Ascending aorta (tissue), 2 donors: ENCODE data around the gene CD244. TPM values are rescaled to one million over a fixed set of nuclear protein-coding genes. Genes with fewer than 3 reads are reported as not detected.

ENCODE experiments used
- DNase-seq, 2 donors: peaks; one replicate each; pipeline ENCODE4 v3.0.0-alpha.2; 2019; ENCODE audit warnings: low spot score in 2 of 2
- H3K27ac ChIP-seq, 2 donors: fragments of 200-600 bp; sonication (generic); one replicate each; pipeline ENCODE4 v1.5.1; 2016 to 2017; ENCODE audit warnings: mild to moderate bottlenecking in 1 of 2
- H3K27me3 ChIP-seq: fragments of 200-600 bp; sonication (generic); one replicate; pipeline ENCODE4 v1.5.1; 2017
- H3K36me3 ChIP-seq, 2 donors: fragments of 200-600 bp; sonication (generic); one replicate each; pipeline ENCODE4 v1.5.1; 2016
- H3K4me1 ChIP-seq, 2 donors: fragments of 200-600 bp; sonication (generic); one replicate each; pipeline ENCODE4 v1.5.1; 2016 to 2017; ENCODE audit warnings: mild to moderate bottlenecking in 1 of 2
- H3K4me3 ChIP-seq, 2 donors: fragments of 200-600 bp; sonication (generic); one replicate each; pipeline ENCODE4 v1.5.1; 2016 to 2017; ENCODE audit warnings: mild to moderate bottlenecking in 1 of 2
- H3K9me3 ChIP-seq, 2 donors: fragments of 200-600 bp; sonication (generic); one replicate each; pipeline ENCODE4 v1.5.1; 2016
- intact Hi-C: fragments of 100-400 bp; cut with DNase I; formaldehyde crosslinking; loops from one replicate; pipeline ENCODE4 v1.15.1; 2023
- total RNA-seq: library from RNA; depleted of rRNA; stranded (reverse); fragments of >200 nt; gene quantifications from one replicate; pipeline ENCODE4 v1.1.0, GENCODE V29; 2016
- TF ChIP-seq, protein P1 (sequence below), 3 experiments: fragments of 200-600 bp in 2 of 3; fragments of 450-650 bp in 1 of 3; sonication (generic) in 2 of 3; IDR thresholded peaks; one replicate each; pipeline ENCODE4 v1.5.1; 2016 to 2019; ENCODE audit warnings: antibody characterized with exemption in 3 of 3, mild to moderate bottlenecking in 1 of 3, moderate library complexity in 1 of 3

Gene CD244
- total RNA-seq, 1 donor from 2014 or later: not detected

GRCh38 chr1:160835751-160836150, 26.9 kb downstream of the CD244 start:
- Histone ChIP-seq H3K36me3 (no peaks in the 10 kb centered on the region), H3K4me1 (no peaks in the 10 kb centered on the region), H3K27me3 (no peaks in the 10 kb centered on the region), H3K27ac (no peak overlapping the region), H3K9me3 (no peaks in the 10 kb centered on the region), H3K4me3 (no peak overlapping the region)
- TF ChIP-seq, protein P1, sequence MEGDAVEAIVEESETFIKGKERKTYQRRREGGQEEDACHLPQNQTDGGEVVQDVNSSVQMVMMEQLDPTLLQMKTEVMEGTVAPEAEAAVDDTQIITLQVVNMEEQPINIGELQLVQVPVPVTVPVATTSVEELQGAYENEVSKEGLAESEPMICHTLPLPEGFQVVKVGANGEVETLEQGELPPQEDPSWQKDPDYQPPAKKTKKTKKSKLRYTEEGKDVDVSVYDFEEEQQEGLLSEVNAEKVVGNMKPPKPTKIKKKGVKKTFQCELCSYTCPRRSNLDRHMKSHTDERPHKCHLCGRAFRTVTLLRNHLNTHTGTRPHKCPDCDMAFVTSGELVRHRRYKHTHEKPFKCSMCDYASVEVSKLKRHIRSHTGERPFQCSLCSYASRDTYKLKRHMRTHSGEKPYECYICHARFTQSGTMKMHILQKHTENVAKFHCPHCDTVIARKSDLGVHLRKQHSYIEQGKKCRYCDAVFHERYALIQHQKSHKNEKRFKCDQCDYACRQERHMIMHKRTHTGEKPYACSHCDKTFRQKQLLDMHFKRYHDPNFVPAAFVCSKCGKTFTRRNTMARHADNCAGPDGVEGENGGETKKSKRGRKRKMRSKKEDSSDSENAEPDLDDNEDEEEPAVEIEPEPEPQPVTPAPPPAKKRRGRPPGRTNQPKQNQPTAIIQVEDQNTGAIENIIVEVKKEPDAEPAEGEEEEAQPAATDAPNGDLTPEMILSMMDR (IDR thresholded peaks at IDR 0.05): no peak
- intact Hi-C loops: loop anchor here (5.0 to 10.0 kb wide), 2 partner anchors 117 to 259 kb away; partner anchors contain the start of genes ITLN2 and KLHDC9
- DNase-seq: no peak

GRCh38 chr1:160834945-160835565, 27.6 kb downstream of the CD244 start:
- Histone ChIP-seq H3K9me3 (no peaks in the 10 kb centered on the region), H3K27ac (no peak overlapping the region), H3K36me3 (no peaks in the 10 kb centered on the region), H3K4me3 (no peak overlapping the region), H3K4me1 (no peaks in the 10 kb centered on the region), H3K27me3 (no peaks in the 10 kb centered on the region)
- TF ChIP-seq, protein P1 (IDR thresholded peaks at IDR 0.05): peak; percentile 8 to 57 (median 35)
- no peak for DNase-seq
- intact Hi-C loops: loop anchor here (5.0 to 10.0 kb wide), 2 partner anchors 117 to 260 kb away; partner anchors contain the start of genes ITLN2 and KLHDC9

- Histone ChIP-seq H3K36me3 (no peaks in the 10 kb centered on the region), H3K27me3 (no peaks in the 10 kb centered on the region), H3K4me3 (no peak overlapping the region), H3K4me1 (no peaks in the 10 kb centered on the region), H3K27ac (no peak overlapping the region), H3K9me3 (no peaks in the 10 kb centered on the region)
- TF ChIP-seq, protein P1 (IDR thresholded peaks at IDR 0.05): peak in 2 of 3 experiments; percentile 10 to 32
- DNase-seq: peak in 1 of 2 donors; percentile 69
- intact Hi-C loops: loop anchor here (10.0 kb wide), 1 partner anchor 264 kb away; the partner anchor contains the start of gene KLHDC9
These were observed 32.1 kb downstream of the CD244 start for GRCh38 chr1:160830321-160831153.

DNA sequence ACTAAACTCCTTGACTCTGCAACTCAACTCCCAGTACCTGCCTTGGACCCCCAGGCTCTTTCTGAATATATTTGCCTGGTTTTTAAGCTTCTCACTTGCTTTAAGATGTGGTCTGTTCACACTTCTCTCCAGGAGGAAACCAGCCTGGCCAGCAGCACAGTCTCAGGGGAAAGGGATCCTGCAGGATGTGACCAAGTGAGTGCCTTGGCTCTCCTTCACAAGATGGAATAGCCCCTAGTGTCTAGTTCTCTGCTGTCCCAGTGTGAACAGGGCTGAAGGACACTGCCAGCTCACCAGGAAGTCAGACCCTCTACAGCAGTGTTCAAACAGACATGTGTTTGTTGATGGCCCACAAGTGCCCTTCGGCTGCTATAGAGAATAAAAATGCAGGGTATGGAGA, 32.9 kb downstream of the CD244 start:
- no peak overlapping the region for H3K4me3 ChIP-seq
- H3K27ac ChIP-seq: no peak overlapping the region
- H3K9me3 ChIP-seq: no peaks in the 10 kb centered on the region
- no peaks in the 10 kb centered on the region for H3K27me3 ChIP-seq
- TF ChIP-seq, protein P1 (IDR thresholded peaks at IDR 0.05): no peak
- DNase-seq: no peak
- no peaks in the 10 kb centered on the region for H3K36me3 ChIP-seq
- no peaks in the 10 kb centered on the region for H3K4me1 ChIP-seq
- intact Hi-C loops: loop anchor here (10.0 kb wide), 1 partner anchor 265 kb away; the partner anchor contains the start of gene KLHDC9

DNA sequence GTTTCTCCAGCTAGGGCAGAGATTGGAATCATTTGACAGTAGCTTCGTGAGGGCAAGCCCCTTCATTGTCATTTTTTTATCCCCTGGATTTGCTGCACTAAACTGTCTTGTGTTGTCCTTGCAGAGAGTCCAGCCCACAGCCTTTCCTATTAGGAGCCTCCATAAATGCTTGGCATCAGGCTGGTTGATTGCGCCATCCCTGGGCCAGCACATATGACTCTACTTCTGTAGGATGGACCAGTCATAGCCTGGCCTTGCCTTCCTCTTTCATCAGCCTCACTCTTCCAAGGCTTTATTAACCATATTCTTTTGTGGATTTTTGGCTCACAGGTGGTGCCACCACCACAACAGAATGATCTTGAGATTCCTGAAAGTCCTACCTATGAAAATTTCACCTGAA, 35.3 kb downstream of the CD244 start:
- DNase-seq: no peak

More for the DNA sequence above, 35.3 kb downstream of the CD244 start:
- H3K4me1 ChIP-seq: no peaks in the 10 kb centered on the region
- H3K27me3 ChIP-seq: no peaks in the 10 kb centered on the region
- no peaks in the 10 kb centered on the region for H3K36me3 ChIP-seq
- H3K27ac ChIP-seq: no peak overlapping the region
- TF ChIP-seq, protein P1 (IDR thresholded peaks at IDR 0.05): no peak
- intact Hi-C loops: no loop called here
- H3K4me3 ChIP-seq: no peak overlapping the region
- no peaks in the 10 kb centered on the region for H3K9me3 ChIP-seq
